ENCODE measurements around the gene PANK2.
"Not testable (repeated sequence)": the region's sequence is repeated elsewhere in the genome, so short reads cannot be mapped to it uniquely, and the experiment has no call there.

The PANK2 gene

DNA sequence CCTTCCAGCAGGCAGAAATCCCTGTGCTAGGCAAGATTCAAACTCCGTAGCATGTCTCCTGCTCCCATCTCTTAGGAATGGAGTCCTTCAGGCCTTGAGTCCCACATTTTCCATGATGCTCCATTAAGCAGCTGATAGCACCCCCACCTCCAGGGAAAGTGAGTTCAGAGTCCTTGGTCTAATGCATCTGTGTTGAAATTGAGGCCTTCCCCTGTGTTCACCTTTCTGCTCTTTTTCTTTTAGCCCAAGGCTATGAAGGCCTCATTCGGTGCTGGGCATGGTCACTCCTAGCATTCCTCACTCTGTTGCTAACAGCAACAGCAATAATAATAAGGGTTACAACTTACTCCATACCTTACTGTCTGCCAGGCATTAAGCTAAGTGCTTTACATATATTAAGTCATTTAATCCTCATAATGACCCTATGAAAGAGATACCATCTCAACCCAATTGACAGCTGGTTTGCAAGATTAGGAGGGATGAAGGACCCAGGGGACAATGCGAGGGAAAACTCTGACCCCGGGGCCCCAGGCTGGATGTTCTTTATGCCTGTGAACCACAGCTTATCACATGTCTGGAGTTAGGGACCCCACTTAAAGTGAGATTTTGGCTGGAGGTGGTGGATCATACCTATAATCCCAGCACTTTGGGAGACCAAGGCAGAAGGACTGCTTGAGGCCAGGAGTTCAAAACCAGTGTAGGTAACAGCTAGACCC lies 17.5 kb upstream of the PANK2 start:
- no peak for DNase-seq

DNA sequence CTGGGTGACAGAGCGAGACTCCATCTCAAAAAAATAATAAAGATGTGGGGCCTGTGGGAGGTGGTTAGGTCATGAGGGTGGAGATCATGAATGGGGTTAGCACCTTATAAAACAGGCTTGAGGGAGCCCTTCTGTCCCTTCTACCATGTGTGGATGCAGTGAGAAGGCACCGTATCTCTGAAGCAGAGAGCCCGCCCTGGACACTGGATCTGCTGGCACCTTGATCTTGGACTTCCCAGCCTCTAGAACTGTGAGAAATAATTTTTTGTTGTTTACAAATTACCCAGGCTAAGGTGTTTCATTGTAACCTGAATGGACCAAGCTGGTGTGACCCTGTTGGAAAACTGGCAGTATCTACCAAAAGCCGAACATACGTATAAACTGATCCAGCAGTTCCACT lies 15.7 kb upstream of the PANK2 start:
- DNase-seq: no peak

DNA sequence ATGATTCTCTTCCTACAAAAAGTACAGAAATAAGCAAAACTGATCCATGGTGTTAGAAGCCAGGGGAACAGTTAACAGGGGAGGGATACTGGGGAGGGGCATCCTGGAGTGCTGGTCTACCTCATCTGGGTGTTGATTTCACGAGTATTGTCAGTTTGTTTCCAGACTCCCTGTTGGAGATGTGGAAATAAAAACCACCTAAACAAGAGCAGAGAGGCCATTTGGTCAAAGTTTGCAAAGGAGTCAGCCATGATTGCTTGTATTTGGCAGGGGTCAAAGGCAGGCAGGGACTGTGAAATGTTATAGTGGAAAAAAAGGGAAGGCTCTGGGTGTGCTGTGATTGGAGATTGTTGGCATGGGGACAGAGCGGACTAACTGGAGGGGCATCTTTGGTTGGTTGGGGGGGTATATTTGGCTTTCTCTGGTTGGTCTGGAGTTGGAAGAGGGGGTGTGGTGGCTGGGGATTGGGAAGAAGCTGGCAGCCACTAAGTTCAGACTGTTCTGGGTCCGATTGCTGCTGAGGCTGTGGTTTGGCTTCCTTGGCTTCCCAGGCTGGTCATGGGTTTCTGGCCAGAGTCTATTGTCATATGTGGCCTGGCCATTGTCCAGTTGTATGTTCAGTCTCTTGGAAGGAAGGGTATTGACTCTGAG lies 14.9 kb upstream of the PANK2 start:
- DNase-seq: no peak

DNA sequence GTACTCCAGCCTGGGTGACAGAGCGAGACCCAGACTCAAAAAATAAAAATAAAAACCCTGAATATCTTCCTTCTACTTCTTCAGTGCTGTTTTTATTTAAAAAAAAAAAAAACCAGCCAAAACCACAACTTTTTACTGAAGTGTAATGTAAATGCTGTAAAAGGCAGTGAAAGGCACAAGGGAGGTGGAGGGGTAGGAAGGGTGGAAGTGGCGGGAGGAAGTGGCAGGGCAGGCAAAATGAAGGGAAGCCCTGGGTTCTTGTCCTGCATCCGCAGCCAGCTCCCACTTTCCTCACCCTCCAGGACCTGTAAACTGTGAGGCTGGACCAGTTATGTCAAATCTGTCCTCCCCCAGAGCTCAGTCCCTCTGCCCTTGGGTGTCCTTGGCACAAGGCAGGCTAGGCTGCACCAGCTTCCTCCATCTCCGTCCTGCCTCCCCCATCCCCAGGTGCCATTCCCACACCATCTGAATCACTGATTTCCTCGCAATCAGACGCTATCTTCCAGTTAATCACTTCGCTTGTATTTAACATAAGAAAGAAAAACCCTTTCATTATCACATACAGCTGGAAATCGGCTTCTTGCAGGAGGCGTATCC lies 13.7 kb upstream of the PANK2 start:
- DNase-seq: peak in 2 of 4 experiments; percentile 19 to 23

DNA sequence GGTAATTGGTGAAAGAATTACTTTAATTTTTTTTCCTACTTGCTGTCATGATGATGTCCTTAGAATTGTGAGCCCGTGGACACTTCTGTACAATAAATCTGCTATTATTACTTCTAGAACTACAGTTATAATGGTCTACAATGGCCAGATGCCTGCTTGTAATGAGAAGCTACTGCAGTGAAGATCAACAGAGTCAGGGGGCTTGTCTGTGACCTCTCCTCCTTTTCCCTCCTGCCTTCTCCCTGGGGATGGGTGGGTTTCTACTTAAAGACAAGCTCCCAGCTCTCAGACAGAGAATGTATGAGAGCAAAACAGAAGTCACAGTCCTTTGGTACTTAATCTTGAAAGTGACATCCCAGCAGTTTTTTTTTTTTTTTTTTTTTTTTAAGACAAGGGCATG lies 13.2 kb upstream of the PANK2 start:
- DNase-seq: no peak

DNA sequence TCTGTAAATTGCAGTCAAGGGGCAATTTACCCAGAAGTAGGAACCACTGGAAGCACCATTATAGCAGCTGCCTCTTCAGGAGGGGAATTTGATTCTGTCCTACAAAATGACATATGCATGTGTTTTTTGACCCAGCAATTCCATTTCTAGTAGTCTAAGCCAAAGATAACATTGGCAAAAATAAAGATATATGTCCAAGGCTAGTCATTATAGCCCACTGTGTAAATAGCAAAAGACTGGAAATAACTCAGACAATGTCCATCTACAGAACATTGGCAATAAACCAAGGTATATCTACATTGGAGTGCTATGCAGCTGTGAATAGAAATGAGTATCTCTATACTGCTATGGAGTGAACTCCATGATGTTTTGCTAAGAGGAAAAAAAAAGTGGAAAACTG lies 12.5 kb upstream of the PANK2 start:
- DNase-seq: no peak

DNA sequence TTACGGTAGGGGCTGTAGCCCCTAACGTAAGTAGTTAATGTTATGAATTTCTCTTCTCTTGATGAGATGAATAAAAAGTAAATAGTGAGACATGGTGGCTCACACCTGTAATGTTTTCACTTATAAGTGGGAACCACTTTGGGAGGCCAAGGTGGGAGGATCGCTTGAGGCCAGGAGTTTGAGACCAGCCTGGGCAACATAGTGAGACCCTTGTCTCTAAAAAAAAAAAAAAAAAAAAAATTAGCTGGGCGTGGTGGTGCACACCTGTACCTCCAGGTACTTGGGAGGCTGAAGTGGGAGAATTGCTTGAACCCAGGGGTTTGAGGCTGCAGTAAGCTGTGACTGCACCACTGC lies 10.3 kb upstream of the PANK2 start:
- not testable (repeated sequence) for DNase-seq

DNA sequence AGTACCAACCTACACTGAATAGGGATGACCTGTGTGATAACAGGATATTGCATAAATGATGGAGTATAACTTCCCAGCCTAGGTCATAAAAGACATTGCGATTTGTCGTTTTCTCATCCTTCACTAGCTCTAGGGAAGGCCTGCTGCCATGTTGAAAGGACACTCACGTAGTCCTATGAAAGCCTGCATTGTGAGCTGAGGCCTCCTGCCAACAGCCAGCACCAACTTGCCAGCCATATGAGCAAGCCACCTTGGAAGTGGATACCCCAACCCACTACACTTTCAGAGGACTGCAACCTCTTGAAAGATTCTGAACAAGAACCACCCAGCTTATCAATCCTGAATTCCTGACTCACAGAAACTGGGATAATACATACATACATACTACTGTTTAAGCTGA lies 3.5 kb upstream of the PANK2 start:
- no peak for DNase-seq

DNA sequence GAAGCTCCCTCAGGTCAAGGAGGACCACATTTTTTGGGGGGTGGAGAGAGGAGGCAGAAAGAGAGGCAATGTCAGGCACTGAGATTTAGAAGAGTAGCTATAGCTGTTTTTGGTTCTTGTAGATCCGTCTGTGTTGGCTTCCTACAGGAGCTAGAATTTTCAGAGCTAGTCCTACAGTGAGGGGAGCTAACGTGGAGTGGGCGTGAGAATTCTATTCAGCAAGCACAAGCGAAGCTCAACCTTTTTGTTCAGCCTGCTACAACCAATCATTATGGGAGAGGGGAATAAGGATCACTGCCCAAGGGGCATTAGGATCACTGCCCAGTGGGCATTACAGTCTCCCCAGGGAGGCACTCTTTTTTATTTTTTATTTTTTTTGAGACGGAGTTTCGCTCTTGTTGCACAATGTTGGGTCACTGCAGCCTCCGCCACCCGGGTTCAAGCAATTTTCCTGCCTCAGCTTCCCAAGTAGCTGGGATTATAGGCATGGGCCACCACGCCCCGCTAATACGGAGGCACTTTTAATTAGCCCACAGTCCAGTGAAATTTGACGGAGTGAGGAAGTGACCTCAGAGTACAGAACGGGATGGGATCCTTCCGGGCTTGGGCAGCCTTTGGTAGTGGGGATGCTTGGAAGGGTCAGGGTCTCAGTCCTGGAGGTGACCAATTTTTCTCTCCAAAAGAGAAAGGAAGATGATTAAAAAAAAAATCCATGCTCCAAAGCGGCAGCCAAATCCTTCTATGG lies 1.1 kb upstream of the PANK2 start:
- peak; percentile 46 to 66 (median 62) for DNase-seq

DNA sequence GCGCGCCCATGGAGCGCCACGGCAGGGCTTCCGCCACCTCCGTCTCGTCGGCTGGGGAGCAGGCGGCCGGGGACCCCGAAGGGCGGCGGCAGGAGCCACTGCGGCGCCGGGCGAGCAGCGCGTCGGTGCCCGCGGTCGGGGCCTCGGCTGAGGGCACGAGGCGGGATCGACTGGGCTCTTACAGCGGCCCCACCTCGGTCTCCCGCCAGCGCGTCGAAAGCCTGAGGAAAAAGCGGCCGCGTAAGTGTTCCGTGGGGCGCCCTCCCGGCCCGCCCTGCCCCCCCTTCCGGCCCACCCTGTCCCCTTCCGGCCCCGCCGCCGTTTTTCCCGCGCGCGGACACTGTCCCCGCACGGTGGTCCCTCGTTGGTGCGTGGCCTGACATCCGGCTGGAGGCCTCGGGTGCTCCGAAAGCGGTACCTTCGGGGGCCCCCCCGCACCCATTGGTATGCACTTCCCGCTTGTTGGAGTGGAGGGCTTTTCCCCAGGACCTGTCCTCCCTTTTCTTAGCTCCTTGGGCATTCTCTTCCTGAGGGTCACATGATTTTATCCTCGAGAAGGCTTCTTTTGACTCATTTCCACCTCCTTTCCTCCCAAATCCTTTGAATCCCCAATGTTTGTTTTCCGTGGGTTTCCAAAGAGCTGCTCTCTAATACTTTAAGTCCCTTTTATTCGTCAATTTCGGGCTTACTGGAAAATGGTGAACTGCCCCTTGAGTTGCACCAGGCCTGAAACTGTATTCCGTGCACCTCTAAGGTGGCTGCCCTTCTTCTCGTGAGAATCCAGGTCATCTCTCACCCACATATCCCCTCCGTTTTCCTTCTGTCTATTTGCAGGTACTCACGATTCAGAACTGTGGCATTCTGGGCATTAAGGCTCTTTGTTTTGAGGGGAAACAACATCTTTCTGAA lies 556 bp downstream of the PANK2 start:
- peak; percentile 21 to 58 (median 29) for DNase-seq

DNA sequence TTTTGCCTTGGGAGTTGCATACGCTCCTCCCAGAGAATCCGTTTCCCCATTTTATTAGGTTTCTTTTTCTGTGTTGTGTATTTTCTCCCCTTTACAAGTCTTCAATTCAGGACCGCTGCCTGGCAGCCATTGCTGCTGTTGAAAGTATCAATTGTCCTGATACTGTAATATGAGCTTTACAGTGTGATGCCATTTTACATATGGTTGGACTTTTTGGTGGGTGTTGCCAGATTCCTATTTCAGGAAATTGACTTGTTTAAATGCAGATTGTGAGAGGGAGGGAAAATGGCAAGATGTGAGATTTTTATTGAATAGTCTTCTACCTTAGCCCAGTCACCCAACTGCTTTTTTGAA lies 1.2 kb downstream of the PANK2 start:
- peak; percentile 30 to 35 (median 33) for DNase-seq

DNA sequence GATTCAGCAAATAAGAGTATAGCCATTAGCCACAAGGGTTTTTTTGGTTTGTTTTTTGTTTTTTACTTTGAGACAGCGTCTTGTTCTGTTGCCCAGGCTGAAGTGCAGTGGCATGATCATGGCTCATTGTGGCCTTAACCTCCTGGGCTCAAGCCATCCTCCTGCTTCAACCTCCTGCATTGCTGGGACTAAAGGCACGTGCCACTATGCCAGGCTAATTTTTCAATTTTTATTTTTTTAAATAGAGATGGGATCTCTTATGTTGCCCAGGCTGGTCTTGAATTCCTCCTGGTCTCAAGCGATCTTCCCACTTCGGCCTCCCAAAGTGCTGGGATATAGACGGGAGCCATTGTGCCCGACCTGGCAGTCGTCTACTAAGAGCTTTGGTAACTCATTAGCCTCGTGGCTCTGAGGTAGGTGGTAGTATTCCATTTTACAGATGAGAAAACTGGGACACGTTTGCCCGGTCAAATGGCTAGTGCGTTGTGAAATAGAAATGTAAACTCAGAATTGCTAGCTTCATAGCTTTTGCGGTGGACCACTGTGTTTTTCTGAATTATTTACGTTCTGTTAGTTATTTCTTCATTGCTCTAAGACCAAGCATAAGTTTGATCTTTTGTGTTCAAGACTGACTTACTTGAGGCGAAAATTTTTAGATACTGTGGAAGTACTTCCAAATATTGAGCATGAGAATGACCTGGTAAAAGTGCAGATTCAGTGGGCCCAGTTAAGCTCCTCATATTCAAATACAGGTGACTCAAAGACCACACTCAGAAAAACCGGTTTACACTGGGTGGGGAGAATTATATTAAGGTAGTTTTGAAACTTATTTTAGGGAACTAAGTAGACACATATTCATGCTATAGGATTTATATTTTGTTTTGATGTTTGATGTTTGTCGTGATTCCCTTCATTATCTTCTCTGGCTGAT lies 2.1 kb downstream of the PANK2 start:
- DNase-seq: no peak

DNA sequence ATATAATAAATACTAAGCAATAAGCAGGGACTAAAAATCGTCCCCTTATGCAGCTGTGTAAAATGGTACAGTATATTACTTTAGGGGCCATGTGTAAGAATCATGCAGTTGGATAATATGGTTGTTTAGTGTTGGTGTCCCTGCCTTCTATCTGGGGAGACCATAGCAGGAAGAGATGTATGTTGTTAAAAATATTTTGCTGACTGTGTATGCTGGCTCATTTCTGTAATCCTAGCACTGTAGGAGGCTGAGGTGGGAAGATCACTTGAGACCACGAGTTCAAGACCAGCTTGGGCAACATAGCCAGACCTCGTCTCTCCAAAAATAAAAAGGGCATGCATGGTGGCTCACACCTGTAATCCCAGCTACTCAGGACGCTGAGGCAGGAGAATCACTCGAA lies 5.6 kb downstream of the PANK2 start:
- DNase-seq: peak in 1 of 4 experiments; percentile 16

DNA sequence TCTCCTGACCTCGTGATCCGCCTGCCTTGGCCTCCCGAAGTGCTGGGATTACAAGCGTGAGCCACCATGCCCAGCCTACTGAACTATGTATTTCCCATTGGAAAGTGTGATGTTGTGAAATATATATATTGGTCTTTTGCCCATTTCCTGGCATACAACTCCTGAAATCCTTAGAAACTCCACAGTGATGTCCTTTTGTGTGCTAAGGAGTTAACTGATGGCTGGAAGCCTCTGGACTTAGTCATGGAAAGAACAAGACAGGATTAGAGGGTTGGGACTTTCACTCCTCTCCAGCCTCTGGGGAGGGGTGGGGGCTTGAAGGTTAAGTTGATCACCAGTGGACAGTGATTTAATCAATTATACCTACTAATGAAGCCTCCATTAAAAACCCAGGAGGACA lies 7.1 kb downstream of the PANK2 start:
- no peak for DNase-seq

DNA sequence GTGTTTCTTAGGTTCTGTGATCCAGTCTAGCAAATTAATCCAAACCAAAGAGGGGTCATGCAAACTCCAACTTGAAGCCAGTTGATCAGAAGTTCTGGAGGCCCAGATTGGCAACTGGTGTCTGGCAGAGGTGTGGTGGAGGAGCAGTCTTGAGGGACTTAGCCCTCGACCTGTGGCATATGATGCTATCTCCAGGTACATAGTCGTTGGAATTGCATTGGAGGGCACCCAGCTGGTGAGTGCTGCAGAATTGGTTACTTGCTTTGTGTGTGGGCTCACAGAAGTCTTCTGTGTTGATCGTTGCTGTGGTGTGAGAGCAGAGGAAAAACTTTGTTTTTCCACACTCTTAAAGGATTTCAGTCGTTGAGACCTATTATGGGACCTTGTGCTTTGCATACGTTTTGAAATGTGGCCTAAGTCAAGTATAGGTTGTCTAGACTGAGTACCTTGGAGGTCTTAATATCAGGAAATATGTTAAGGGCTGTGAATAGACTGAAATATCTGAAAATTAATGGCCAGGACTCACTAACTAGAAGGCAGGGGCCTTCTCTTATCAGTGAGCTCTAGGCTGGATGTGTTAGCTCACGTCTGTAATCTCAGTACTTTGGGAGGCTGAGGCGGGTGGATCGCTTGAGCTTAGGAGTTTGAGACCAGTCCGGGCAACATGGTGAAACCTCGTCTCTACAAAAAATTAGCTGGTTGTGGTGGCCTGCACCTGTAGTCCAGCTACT lies 7.8 kb downstream of the PANK2 start:
- DNase-seq: no peak

DNA sequence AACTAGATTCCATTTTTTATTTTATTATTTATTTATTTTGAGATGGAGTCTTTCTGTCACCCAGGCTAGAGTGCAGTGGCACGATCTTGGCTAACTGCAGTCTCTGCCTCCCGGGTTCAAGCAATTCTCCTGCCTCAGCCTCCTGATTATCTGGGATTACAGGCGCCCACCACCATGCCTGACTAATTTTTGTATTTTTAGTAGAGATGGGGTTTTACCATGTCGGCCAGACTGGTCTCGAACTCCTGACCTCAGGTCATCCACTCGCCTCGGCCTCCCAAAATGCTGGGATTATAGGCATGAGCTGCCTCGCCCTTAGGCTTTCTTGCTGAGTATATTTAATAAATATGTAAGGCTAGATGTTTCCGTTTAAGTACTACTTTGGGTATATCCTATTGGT lies 9.0 kb downstream of the PANK2 start:
- not testable (repeated sequence) for DNase-seq

DNA sequence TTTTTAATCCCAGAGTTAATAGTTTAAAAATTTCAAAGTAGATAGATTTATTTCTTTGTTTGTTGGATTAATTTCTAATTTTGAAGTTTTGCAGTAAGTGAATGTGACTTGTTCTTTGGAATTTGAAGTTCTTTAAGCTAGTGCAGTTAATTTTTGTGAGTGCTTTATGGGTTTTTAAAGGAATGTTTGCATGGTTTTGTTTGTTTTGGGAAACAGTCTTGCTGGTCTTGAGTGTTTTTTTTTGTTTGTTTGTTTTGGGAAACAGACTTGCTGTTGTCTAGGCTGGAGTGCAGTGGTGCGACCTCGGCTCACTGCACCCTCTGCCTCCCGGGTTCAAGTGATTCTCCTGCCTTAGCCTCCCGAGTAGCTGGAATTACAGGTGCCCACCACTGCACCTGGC lies 9.5 kb downstream of the PANK2 start:
- DNase-seq: no peak

DNA sequence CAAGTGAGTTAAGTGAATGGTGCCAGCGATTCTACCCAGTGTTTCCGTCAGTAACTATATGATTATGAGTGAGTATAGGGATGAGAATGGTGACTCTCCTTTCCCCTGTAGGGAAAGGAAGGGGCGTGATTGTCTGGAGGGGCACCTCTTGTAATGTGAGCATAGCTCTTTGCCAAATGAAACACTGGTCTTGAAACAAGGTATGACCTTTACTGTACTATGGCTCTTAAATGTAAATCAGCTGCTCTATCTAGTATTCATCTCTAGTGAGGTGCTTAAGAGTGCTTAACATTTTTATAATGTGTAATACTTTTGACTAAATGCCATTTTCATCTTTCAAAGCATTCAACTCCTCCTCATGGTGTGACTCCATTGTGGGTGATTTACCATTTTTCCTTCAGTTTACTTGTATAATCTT lies 11.0 kb downstream of the PANK2 start:
- DNase-seq: no peak

DNA sequence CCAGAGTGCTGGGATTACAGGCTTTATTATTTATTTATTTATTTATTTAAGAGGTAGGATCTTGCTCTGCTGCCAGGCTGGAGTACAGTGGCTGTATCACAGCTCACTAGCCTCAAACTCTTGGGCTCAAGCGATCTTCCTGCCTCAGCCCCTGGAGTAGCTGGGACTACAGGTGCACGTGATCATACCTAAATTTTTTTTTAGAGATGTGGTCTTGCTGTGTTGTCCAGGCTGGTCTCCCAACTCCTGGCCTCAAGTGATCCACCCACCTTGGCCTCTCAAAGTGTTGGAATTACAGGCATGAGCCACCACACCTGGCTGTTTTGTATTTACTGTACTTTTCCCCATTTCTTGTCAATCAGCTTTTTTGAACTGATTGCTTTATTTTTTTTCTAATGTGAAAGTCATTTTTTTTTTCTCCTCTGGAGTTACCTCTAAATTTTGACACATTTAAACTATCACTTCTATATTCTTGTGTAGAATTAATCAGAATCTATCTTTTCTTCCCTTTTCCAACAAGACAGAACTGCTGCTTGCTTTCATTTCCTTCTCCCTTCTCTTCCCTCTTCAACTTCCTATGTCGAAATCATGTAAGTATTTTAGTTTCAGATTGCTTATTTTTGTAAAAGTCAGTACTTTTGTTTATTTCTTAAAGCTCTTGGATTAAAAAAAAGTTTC lies 12.0 kb downstream of the PANK2 start:
- peak; percentile 29 to 85 (median 62) for DNase-seq

All from suppressor macrophage (primary cell).